AG04450 (cell line): ENCODE measurements around the gene LENG1. TPM values are rescaled to one million over a fixed set of nuclear protein-coding genes. Genes with fewer than 3 reads are reported as not detected.
A peak's percentile ranks its signal among the peaks of the same experiment; 100 is the strongest.
"Not testable (repeated sequence)": the region's sequence is repeated elsewhere in the genome, so short reads cannot be mapped to it uniquely, and the experiment has no call there.

Experiments
- CTCF ChIA-PET: fragments of 300-600, 350-600 bp; formaldehyde crosslinking; extraction: SDS; loops from one replicate; lab custom pipeline; 2022; ENCODE audit warnings: antibody characterized with exemption, inconsistent platforms; lab: Charles Lee
- POLR2A ChIA-PET: fragments of 350-600 bp; formaldehyde crosslinking; extraction: SDS; loops from one replicate; lab custom pipeline; 2021; ENCODE audit warnings: antibody characterized with exemption, inconsistent platforms; lab: Yijun Ruan, JAX
- DNase-seq: peaks from one replicate; pipeline ENCODE4 v3.0.0-alpha.2; 2011; ENCODE audit warnings: low read depth, low spot score
- H3K27ac ChIP-seq: one replicate; pipeline ENCODE4 v1.5.1; 2012; ENCODE audit warnings: low read depth, low read length, control low read depth
- H3K27me3 ChIP-seq: one replicate; pipeline ENCODE4 v1.6.0; 2012; ENCODE audit warnings: low read length; ENCODE audit not compliant: control insufficient read depth, insufficient read depth
- H3K4me3 ChIP-seq: 2 replicates; pipeline ENCODE4 v1.5.1; 2011; ENCODE audit warnings: mild to moderate bottlenecking, low read depth, low read length, control low read depth
- H3K9me3 ChIP-seq: 2 replicates; pipeline ENCODE4 v1.5.1; 2012; ENCODE audit warnings: low read length; ENCODE audit not compliant: control insufficient read depth, insufficient read depth
- CTCF ChIP-seq: IDR thresholded peaks from 2 replicates; pipeline ENCODE4 v1.5.1; 2011; ENCODE audit warnings: low read depth, low read length, control low read depth, inconsistent platforms
- polyA plus RNA-seq: library from polyadenylated mRNA; depleted of rRNA; stranded (reverse); fragments of >200 nt; gene quantifications from 2 replicates; pipeline ENCODE4 v1.2.3, GENCODE V29; 2011

The LENG1 gene
- polyA plus RNA-seq, 1 experiment = 3.3 TPM

- no peak for TF ChIP-seq CTCF
- Histone ChIP-seq H3K4me3 (peak overlapping the region; percentile 94), H3K27ac (no peak overlapping the region), H3K9me3 (no peaks in the 10 kb centered on the region), H3K27me3 (no peaks in the 10 kb centered on the region)
- no peak for DNase-seq
- CTCF ChIA-PET = interaction anchor here (1.5 kb wide), 1 partner anchor 13 kb away, joined by 3 read pairs; the partner anchor contains the start of gene MBOAT7
- POLR2A ChIA-PET = interaction anchor here (2.4 to 4.1 kb wide), 2 partner anchors 10 to 13 kb away, joined by 35 to 50 read pairs; partner anchors contain the start of genes MBOAT7 and TSEN34
Measured at GRCh38 chr19:54201980-54202379, 42.5 kb upstream of the LENG1 start.

GRCh38 chr19:54201172-54201701 lies 41.7 kb upstream of the LENG1 start:
- H3K27ac ChIP-seq = peak overlapping the region; percentile 97
- no peak for TF ChIP-seq CTCF
- DNase-seq = no peak
- ChIA-PET POLR2A (interaction anchor here (0.6 to 4.1 kb wide), 11 partner anchors 9 to 867 kb away, joined by 3 to 50 read pairs (median 8); partner anchors contain the start of genes CNOT3, LENG1, MBOAT7 and TSEN34), CTCF (interaction anchor here (1.1 kb wide), 1 partner anchor 10 kb away, joined by 4 read pairs; no protein-coding TSS in a partner anchor)
- H3K27me3 ChIP-seq = no peaks in the 10 kb centered on the region
- peak overlapping the region; percentile 94 for H3K4me3 ChIP-seq
- H3K9me3 ChIP-seq = no peaks in the 10 kb centered on the region

- H3K9me3 ChIP-seq = no peaks in the 10 kb centered on the region
- ChIA-PET CTCF (no interaction called here), POLR2A (interaction anchor here (1.0 to 4.1 kb wide), 2 partner anchors 8 to 42 kb away, joined by 3 to 50 read pairs; partner anchors contain the start of gene TSEN34)
- no peaks in the 10 kb centered on the region for H3K27me3 ChIP-seq
- no peak for DNase-seq
- no peak for TF ChIP-seq CTCF
- no peak overlapping the region for H3K4me3 ChIP-seq
- H3K27ac ChIP-seq = no peak overlapping the region
Measured at GRCh38 chr19:54199401-54199800, 39.9 kb upstream of the LENG1 start.

- CTCF ChIA-PET = no interaction called here
- POLR2A ChIA-PET = interaction anchor here (1.7 kb wide), 1 partner anchor 13 kb away, joined by 7 read pairs; no protein-coding TSS in a partner anchor
- TF ChIP-seq CTCF = no peak
Measured at GRCh38 chr19:54197121-54197520, 37.6 kb upstream of the LENG1 start.

GRCh38 chr19:54196536-54196935 lies 37.0 kb upstream of the LENG1 start:
- no peak overlapping the region for H3K4me3 ChIP-seq
- TF ChIP-seq CTCF = no peak
- H3K27me3 ChIP-seq = no peaks in the 10 kb centered on the region
- no peak for DNase-seq
- ChIA-PET POLR2A (no interaction called here), CTCF (no interaction called here)
- H3K27ac ChIP-seq = no peak overlapping the region
- no peaks in the 10 kb centered on the region for H3K9me3 ChIP-seq

More at GRCh38 chr19:54197121-54197520, 37.6 kb upstream of the LENG1 start:
- Histone ChIP-seq H3K27me3 (no peaks in the 10 kb centered on the region), H3K9me3 (no peaks in the 10 kb centered on the region), H3K4me3 (no peak overlapping the region), H3K27ac (no peak overlapping the region)
- no peak for DNase-seq

- H3K4me3 ChIP-seq, CTCF ChIA-PET, DNase-seq, H3K27me3 ChIP-seq, POLR2A ChIA-PET, H3K27ac ChIP-seq, H3K9me3 ChIP-seq: not testable (repeated sequence)
Measured at GRCh38 chr19:54194463-54194862, 34.9 kb upstream of the LENG1 start.
